ENCODE results near the gene NPHS1.

DNA sequence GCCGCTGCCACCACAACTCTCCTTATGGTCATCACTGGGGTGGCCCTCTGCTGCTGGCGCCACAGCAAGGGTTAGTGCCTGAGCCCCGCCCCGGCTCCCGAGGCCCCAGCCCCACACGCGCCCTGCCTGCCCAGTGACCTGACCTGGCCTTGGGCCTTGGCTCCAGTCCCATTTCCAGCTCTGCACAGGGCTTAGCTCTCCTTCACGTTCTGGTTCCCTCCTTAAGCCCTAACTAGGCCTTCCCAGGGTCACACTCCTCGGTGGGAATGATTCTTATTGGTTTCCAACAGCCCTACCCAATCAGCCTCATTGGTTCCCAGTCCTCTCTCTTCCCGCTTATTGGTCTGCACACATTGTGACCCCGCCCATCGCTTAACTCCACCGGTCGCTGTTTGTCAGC lies 10.2 kb upstream of the NPHS1 start:
- TF ChIP-seq, protein P1, sequence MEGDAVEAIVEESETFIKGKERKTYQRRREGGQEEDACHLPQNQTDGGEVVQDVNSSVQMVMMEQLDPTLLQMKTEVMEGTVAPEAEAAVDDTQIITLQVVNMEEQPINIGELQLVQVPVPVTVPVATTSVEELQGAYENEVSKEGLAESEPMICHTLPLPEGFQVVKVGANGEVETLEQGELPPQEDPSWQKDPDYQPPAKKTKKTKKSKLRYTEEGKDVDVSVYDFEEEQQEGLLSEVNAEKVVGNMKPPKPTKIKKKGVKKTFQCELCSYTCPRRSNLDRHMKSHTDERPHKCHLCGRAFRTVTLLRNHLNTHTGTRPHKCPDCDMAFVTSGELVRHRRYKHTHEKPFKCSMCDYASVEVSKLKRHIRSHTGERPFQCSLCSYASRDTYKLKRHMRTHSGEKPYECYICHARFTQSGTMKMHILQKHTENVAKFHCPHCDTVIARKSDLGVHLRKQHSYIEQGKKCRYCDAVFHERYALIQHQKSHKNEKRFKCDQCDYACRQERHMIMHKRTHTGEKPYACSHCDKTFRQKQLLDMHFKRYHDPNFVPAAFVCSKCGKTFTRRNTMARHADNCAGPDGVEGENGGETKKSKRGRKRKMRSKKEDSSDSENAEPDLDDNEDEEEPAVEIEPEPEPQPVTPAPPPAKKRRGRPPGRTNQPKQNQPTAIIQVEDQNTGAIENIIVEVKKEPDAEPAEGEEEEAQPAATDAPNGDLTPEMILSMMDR (IDR thresholded peaks at IDR 0.05; ENCODE audit: poor library complexity): no peak
- no peak for TF ChIP-seq EZH2phosphoT487 (IDR thresholded peaks at IDR 0.05; ENCODE audit: low read depth, severe bottlenecking, unreplicated experiment)
- no peak for TF ChIP-seq EZH2 (IDR thresholded peaks at IDR 0.05; ENCODE audit: borderline replicate concordance)
